K562 (cell line): Measurements from ENCODE around the gene DENND4C. TPM values are rescaled to one million over a fixed set of nuclear protein-coding genes. Genes with fewer than 3 reads are reported as not detected.
A peak's percentile ranks its signal among the peaks of the same experiment; 100 is the strongest.
"Not testable (repeated sequence)": the region's sequence is repeated elsewhere in the genome, so short reads cannot be mapped to it uniquely, and the experiment has no call there.

Source experiments
- ATAC-seq: fragments of 200-7000 bp; cut with Tn5 transposase; 3 replicates; pipeline ENCODE4 v1.9.1; 2020; ENCODE audit warnings: moderate library complexity
- BruUV-seq: library from RNA; stranded (reverse); fragments of 400-500 nt; replicated peaks from 2 replicates; lab custom pipeline; 2021; lab: Mats Ljungman, UMichigan
- CTCF ChIA-PET: fragments of 300-600 bp; formaldehyde crosslinking; extraction: SDS; loops from one replicate; lab custom pipeline; 2021; ENCODE audit warnings: low intra/inter-chr PET ratio; lab: Yijun Ruan, JAX
- POLR2A ChIA-PET: fragments of 300-600, 350-650 bp; sonication (Branson Sonifier 250); formaldehyde crosslinking; extraction: SDS; loops from one replicate; lab custom pipeline; 2021; ENCODE audit warnings: antibody characterized with exemption, inconsistent platforms; lab: Yijun Ruan, JAX
- DNase-seq, 4 experiments: peaks; one replicate each; pipeline versions ENCODE4 v3.0.0 to v3.0.0-alpha.2; 2011 to 2018; ENCODE audit warnings: low spot score in 3 of 4, mixed read lengths in 3 of 4; ENCODE audit errors: extremely low read depth in 1 of 4
- FAIRE-seq: peaks from 2 replicates; lab custom pipeline; 2011; peaks lifted over from hg19 to GRCh38; lab: Jason Lieb, UNC
- H2AFZ ChIP-seq: 2 replicates; pipeline ENCODE4 v1.6.0; 2011; ENCODE audit warnings: low read depth, low read length, control low read depth, inconsistent platforms
- H3K27ac ChIP-seq: fragments of 200-600 bp; 3 replicates; pipeline ENCODE4 v1.8.0; 2011; ENCODE audit warnings: low read depth, mild to moderate bottlenecking, control low read depth, inconsistent platforms, low read length, moderate library complexity, mixed read lengths; ENCODE audit errors: extremely low read depth
- H3K27me3 ChIP-seq, 2 experiments: fragments of 300-600 bp in 1 of 2; 2 replicates in 1 of 2; 3 replicates in 1 of 2; pipeline versions ENCODE4 v1.6.0 to v1.8.0; 2011; ENCODE audit warnings: inconsistent platforms in 2 of 2, low read length in 2 of 2, mild to moderate bottlenecking in 1 of 2, mixed read lengths in 1 of 2, moderate library complexity in 1 of 2; ENCODE audit not compliant: control insufficient read depth in 2 of 2, insufficient read depth in 2 of 2
- H3K36me3 ChIP-seq: fragments of 300-600 bp; 3 replicates; pipeline ENCODE4 v1.8.0; 2011; ENCODE audit warnings: mild to moderate bottlenecking, low read length, inconsistent platforms; ENCODE audit not compliant: control insufficient read depth, insufficient read depth
- H3K4me1 ChIP-seq, 2 experiments: fragments of 200-600 bp in 1 of 2; replicated peaks in 1 of 2; 2 replicates in 1 of 2; 3 replicates in 1 of 2; pipeline versions ENCODE4 v1.5.1 to v1.8.0; 2011; ENCODE audit warnings: inconsistent platforms in 2 of 2, low read length in 2 of 2, mild to moderate bottlenecking in 1 of 2, mixed read lengths in 1 of 2, moderate library complexity in 1 of 2; ENCODE audit not compliant: control insufficient read depth in 2 of 2, insufficient read depth in 2 of 2
- H3K4me2 ChIP-seq: 2 replicates; pipeline ENCODE4 v1.6.1; 2011; ENCODE audit warnings: low read length, control low read depth, inconsistent platforms, mixed read lengths; ENCODE audit not compliant: insufficient read depth
- H3K4me3 ChIP-seq: fragments of 200-600 bp; sonication (generic), shearing (Covaris generic); 2 replicates; pipeline ENCODE4 v1.5.1; 2016; ENCODE audit warnings: control low read depth, inconsistent platforms
- H3K79me2 ChIP-seq: fragments of 200-600 bp; 3 replicates; pipeline ENCODE4 v1.8.0; 2011; ENCODE audit warnings: low read length, inconsistent platforms; ENCODE audit not compliant: control insufficient read depth, insufficient read depth
- H3K9ac ChIP-seq, 2 experiments: 2 replicates each; pipeline versions ENCODE4 v1.6.0 to v1.6.1; 2011; ENCODE audit warnings: low read depth in 2 of 2, low read length in 2 of 2, control low read depth in 1 of 2, inconsistent platforms in 1 of 2, mild to moderate bottlenecking in 1 of 2, mixed read lengths in 1 of 2; ENCODE audit not compliant: insufficient read depth in 1 of 2
- H3K9me1 ChIP-seq: one replicate; pipeline ENCODE4 v1.6.0; 2011; ENCODE audit warnings: inconsistent platforms, mild to moderate bottlenecking, low read length, moderate library complexity; ENCODE audit not compliant: control insufficient read depth, insufficient read depth
- H3K9me3 ChIP-seq: replicated peaks from 2 replicates; pipeline ENCODE4 v1.5.1; 2011; ENCODE audit warnings: low read depth, low read length, inconsistent platforms; ENCODE audit not compliant: control insufficient read depth, insufficient read depth
- H4K20me1 ChIP-seq: replicated peaks from 2 replicates; pipeline ENCODE4 v1.6.1; 2011; ENCODE audit warnings: low read length, inconsistent platforms, mixed read lengths; ENCODE audit not compliant: control insufficient read depth, insufficient read depth
- BCOR ChIP-seq: fragments of 450-650 bp; IDR thresholded peaks from 2 replicates; pipeline ENCODE4 v1.6.1; 2016
- FOXJ3 ChIP-seq: sonication (generic); formaldehyde crosslinking; IDR thresholded peaks from 2 replicates; pipeline ENCODE4 v1.4.0; 2020; ENCODE audit warnings: mild to moderate bottlenecking, missing genetic modification reagents
- FOXK2 ChIP-seq, 2 experiments: fragments of 450-650 bp; IDR thresholded peaks in 1 of 2; conservative IDR thresholded peaks in 1 of 2; 2 replicates each; pipeline ENCODE4 v1.6.1; 2016; ENCODE audit warnings: low read depth in 2 of 2, mild to moderate bottlenecking in 1 of 2
- KDM1A ChIP-seq, 2 experiments: fragments of 450-650 bp; IDR thresholded peaks; 2 replicates each; pipeline ENCODE4 v1.6.1; 2016; ENCODE audit warnings: mild to moderate bottlenecking in 2 of 2
- MTF1 ChIP-seq: fragments of 250-450 bp; sonication (Bioruptor Pico); IDR thresholded peaks from 2 replicates; pipeline ENCODE4 v1.9.0; 2021; ENCODE audit warnings: moderate library complexity, mild to moderate bottlenecking, inconsistent platforms, borderline replicate concordance
- PTBP1 ChIP-seq: fragments of 200-400 bp; formaldehyde crosslinking; IDR thresholded peaks from 2 replicates; pipeline ENCODE4 v1.6.1; 2017; ENCODE audit warnings: low read depth, low read length
- PTTG1 ChIP-seq: fragments of 450-650 bp; IDR thresholded peaks from 2 replicates; pipeline ENCODE4 v1.6.1; 2016; ENCODE audit warnings: low read depth, mild to moderate bottlenecking, missing genetic modification characterization, missing compliant biosample characterization
- RFX1 ChIP-seq: fragments of 450-650 bp; IDR thresholded peaks from 2 replicates; pipeline ENCODE4 v1.6.1; 2016; ENCODE audit warnings: mild to moderate bottlenecking, moderate library complexity
- TCF3 ChIP-seq: sonication (generic); formaldehyde crosslinking; IDR thresholded peaks from 2 replicates; pipeline ENCODE4 v1.4.0; 2020; ENCODE audit warnings: mild to moderate bottlenecking, missing genetic modification reagents
- TRIM24 ChIP-seq, 2 experiments: fragments of 450-650 bp; IDR thresholded peaks; 2 replicates each; pipeline ENCODE4 v1.6.1; 2016
- ZNF140 ChIP-seq: fragments of 250-450 bp; sonication (Bioruptor Pico); IDR thresholded peaks from 2 replicates; pipeline ENCODE4 v1.8.0; 2021; ENCODE audit warnings: moderate library complexity, mild to moderate bottlenecking, inconsistent platforms
- ZNF146 ChIP-seq: IDR thresholded peaks from one replicate; pipeline ENCODE4 v1.6.1; 2018; ENCODE audit warnings: missing compliant biosample characterization; ENCODE audit not compliant: unreplicated experiment
- WGBS: fragments of 100-300 bp; shearing (Covaris generic); methylation state at CpG from one replicate; pipeline ENCODE4 v1.1.6; 2016; ENCODE audit warnings: low coverage, mixed read lengths; ENCODE audit not compliant: insufficient coverage; ENCODE audit errors: missing lambda C conversion rate; 5-methylcytosine and 5-hydroxymethylcytosine counted together
- in situ Hi-C: fragments of 300-500 bp; cut with MboI; formaldehyde crosslinking; loops from 4 replicates; pipeline ENCODE4 v1.15.0; 2018; ENCODE audit warnings: inconsistent platforms, mixed read lengths
- intact Hi-C: fragments of 100-400 bp; cut with micrococcal nuclease; formaldehyde crosslinking; loops from 2 replicates; pipeline ENCODE4 v1.14.2; 2022
- polyA plus RNA-seq, 8 experiments: library from polyadenylated mRNA; depleted of rRNA in 4 of 8; stranded (reverse) in 5 of 8; unstranded in 3 of 8; fragments of >200 nt; fragmentation: Nextera tagmentation in 2 of 8; fragmentation: Illumina TruSeq in 1 of 8; extraction: Ambion mirVana in 2 of 8; extraction: Trizol in 1 of 8; gene quantifications; 2 replicates each; pipeline versions ENCODE4 v1.2.1 to v1.2.3, GENCODE V29; 2011 to 2014; ENCODE audit warnings: inconsistent platforms in 1 of 8, missing spikeins in 1 of 8
- total RNA-seq, 7 experiments: library from RNA; depleted of rRNA in 6 of 7; stranded (reverse); fragments of >200 nt in 6 of 7; fragmentation: Illumina TruSeq in 2 of 7; extraction: Trizol in 2 of 7; gene quantifications; 2 replicates each; pipeline versions ENCODE4 v1.2.1 to v1.2.3, GENCODE V29; 2011 to 2021; ENCODE audit warnings: low replicate concordance in 1 of 7
- TF ChIP-seq, protein P1 (sequence below): sonication (generic); formaldehyde crosslinking; IDR thresholded peaks from 2 replicates; pipeline ENCODE4 v1.8.0; 2022; ENCODE audit warnings: missing genetic modification reagents, mild to moderate bottlenecking, moderate library complexity, borderline replicate concordance
- TF ChIP-seq, protein P2 (sequence below), 2 experiments: fragments of 250-450 bp in 1 of 2; fragments of 450-650 bp in 1 of 2; sonication (Bioruptor Pico) in 1 of 2; IDR thresholded peaks; 2 replicates each; pipeline versions ENCODE4 v1.6.1 to v1.8.0; 2016 to 2021; ENCODE audit warnings: mild to moderate bottlenecking in 2 of 2, moderate library complexity in 2 of 2, missing compliant biosample characterization in 1 of 2, missing genetic modification characterization in 1 of 2

Gene DENND4C
- total and polyA plus RNA-seq, 9 of the 15 experiments (the other 6 are each of a cell fraction or from before 2014, with no cell fraction given), result 4.8 to 31.8 (median 13.9) TPM

DNA sequence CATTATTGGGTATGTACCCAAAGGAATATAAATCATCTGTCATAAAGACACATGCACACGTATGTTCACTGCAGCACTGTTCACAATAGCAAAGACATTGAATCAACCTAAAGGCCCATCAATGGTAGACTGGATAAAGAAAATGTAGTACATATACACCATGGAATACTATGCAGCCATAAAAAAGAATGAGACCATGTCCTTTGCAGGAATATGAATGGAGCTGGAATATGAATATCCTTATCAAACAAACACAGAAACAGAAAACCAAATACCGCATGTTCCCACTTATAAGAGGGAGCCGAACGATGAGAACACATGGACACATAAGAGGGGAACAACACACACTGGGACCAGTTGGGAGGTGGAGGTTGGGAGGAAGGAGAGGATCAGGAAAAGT is 159.0 kb downstream of the DENND4C start:
- H3K9me1 ChIP-seq, H3K79me2 ChIP-seq, H3K4me3 ChIP-seq, H3K4me1 ChIP-seq, ATAC-seq, H3K36me3 ChIP-seq, CTCF ChIA-PET, H3K9me3 ChIP-seq, H2AFZ ChIP-seq, FAIRE-seq, DNase-seq, H4K20me1 ChIP-seq, H3K27me3 ChIP-seq, POLR2A ChIA-PET, in situ Hi-C loops, H3K27ac ChIP-seq, H3K4me2 ChIP-seq, BruUV-seq, H3K9ac ChIP-seq: not testable (repeated sequence)
- peak; percentile 78 for TF ChIP-seq ZNF146 (CRISPR knock-in tag)
- TF ChIP-seq BCOR, result 0 out of 2 replicates have a peak, but pooled peaks have one; percentile 49
- 0 out of 4 replicates have a peak, but pooled peaks of 1 of the 2 experiments have one; percentile 14 for TF ChIP-seq KDM1A (IDR thresholded peaks at IDR 0.05)
- 50% methylated on average over 4 of the region's 4 CpGs for WGBS
- intact Hi-C loops, result loop anchor here (10.0 kb wide), 1 partner anchor 195 kb away; no protein-coding TSS in a partner anchor

DNA sequence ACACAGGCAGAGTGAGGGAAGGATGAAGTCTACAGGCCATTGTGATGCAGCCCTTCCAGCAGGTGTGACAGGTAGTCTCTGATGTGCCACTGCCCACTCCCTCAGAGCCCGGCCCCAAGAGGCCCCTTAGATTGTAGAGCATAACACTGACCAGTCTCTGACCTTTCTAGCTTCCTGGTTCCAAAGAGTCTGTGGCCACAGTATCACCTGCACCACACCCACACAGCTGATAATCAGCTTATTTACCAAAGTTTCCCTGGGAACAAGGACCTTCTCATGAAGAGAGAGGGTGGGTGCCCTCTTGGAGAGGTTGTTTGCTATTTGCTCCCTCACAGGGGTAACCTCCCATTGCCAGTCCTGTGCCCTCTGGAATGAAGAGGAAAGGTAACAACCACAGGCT is 167.4 kb downstream of the DENND4C start:
- in situ Hi-C loops (no loop called here), intact Hi-C loops (no loop called here)
- Histone ChIP-seq H4K20me1 (no peaks in the 10 kb centered on the region), H3K9me1 (no peaks in the 10 kb centered on the region), H3K4me2 (peak overlapping the region; percentile 46; the same call in 1 of the 2 replicates), H3K79me2 (no peaks in the 10 kb centered on the region), H3K27me3 (no peaks in the 10 kb centered on the region), H3K4me3 (no peak overlapping the region), H3K9me3 (no peaks in the 10 kb centered on the region), H3K27ac (no peak overlapping the region), H2AFZ (peak overlapping the region; percentile 62), H3K9ac (peak overlapping the region in 1 of 2 experiments; percentile 52; a peak in 1 of 4 replicates), H3K4me1 (peaks cover 7 to 9% of the 10 kb centered on the region in 2 experiments; a peak in 4 of 5 replicates), H3K36me3 (no peaks in the 10 kb centered on the region)
- DNase-seq (peak in 2 of 4 experiments; percentile 22 to 37), ATAC-seq (peak; percentile 83), FAIRE-seq (no peak)
- BruUV-seq, result no TSS peak
- no CpG with 5 or more reads among the region's 1 CpG for WGBS
- POLR2A ChIA-PET, result interaction anchor here (1.6 kb wide), 1 partner anchor 18 kb away, joined by 8 read pairs; the partner anchor contains the start of gene RPS6
- CTCF ChIA-PET, result no interaction called here
- TF ChIP-seq ZNF140 (CRISPR knock-in tag), result no peak
- 0 out of 2 replicates have a peak, but pooled peaks have one; percentile 22 for TF ChIP-seq FOXJ3 (CRISPR knock-in tag)
- TF ChIP-seq MTF1 (CRISPR knock-in tag), result no peak
- TF ChIP-seq TCF3 (CRISPR knock-in tag), result peak; percentile 41; the same call in 1 of the 2 replicates
- TF ChIP-seq PTBP1, result no peak
- TF ChIP-seq PTTG1 (tag), result no peak
- TF ChIP-seq, protein P1, sequence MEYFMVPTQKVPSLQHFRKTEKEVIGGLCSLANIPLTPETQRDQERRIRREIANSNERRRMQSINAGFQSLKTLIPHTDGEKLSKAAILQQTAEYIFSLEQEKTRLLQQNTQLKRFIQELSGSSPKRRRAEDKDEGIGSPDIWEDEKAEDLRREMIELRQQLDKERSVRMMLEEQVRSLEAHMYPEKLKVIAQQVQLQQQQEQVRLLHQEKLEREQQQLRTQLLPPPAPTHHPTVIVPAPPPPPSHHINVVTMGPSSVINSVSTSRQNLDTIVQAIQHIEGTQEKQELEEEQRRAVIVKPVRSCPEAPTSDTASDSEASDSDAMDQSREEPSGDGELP, result 0 out of 2 replicates have a peak, but pooled peaks have one; percentile 31
- peak; percentile 56 for TF ChIP-seq RFX1
- TF ChIP-seq, protein P2, sequence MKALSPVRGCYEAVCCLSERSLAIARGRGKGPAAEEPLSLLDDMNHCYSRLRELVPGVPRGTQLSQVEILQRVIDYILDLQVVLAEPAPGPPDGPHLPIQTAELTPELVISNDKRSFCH (CRISPR knock-in tag; IDR thresholded peaks at IDR 0.05), result no peak
- TF ChIP-seq, protein P2 (tag; IDR thresholded peaks at IDR 0.05), result peak; percentile 73
- TF ChIP-seq FOXK2 (conservative IDR thresholded peaks at IDR 0.05 in 1 of 2, IDR thresholded peaks at IDR 0.05 in 1 of 2; ENCODE audit: low read depth in 2 of 2), result 0 out of 4 replicates have a peak, but pooled peaks of 1 of the 2 experiments have one; percentile 15
- no peak for TF ChIP-seq TRIM24 (IDR thresholded peaks at IDR 0.05)
